A204.1 (cell line): ENCODE data around the gene GPRASP2.

Source experiments
- FAIRE-seq: peaks from 2 replicates; lab custom pipeline; 2012; peaks lifted over from hg19 to GRCh38; lab: Jason Lieb, UNC

The GPRASP2 gene

GRCh38 chrX:102745513-102745856 is 33.2 kb downstream of the GPRASP2 start:
- no peak for FAIRE-seq

DNA sequence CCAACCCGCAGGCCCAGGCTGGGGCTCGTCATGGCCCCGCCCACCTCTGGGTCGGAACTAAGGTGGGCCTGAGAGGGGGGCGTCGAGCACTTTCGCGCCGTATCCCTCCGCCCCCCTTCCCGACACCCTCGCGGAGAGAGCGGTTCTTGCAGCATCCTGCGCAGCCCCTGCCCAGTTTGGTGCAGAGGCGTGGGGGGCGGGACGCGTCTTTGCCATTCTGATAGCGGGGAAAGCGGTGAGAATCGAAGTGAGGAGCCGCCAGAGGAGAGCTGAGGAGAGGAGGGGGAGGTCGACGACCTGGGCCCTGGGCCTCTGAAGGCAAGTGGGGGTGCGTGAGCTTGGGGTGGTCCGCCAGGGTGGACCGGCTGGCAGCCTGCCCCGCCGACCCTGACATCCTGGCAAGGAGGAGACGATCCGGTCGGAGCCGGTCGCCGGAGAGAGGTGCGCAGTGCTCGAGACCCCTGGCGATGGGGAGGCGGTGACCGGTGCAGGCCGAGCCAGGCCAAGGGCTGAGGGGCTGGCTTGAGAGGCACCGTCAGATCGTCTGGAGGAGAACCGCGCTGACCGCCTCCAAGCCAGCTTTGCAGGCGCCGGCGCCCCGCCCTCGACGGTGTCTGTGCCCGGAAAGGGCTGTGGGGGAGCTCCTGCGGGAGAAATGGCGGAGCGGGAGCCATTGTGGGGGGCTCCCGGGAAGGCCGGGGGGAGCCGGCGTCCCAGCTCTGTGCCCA is 33.8 kb downstream of the GPRASP2 start:
- no peak for FAIRE-seq

DNA sequence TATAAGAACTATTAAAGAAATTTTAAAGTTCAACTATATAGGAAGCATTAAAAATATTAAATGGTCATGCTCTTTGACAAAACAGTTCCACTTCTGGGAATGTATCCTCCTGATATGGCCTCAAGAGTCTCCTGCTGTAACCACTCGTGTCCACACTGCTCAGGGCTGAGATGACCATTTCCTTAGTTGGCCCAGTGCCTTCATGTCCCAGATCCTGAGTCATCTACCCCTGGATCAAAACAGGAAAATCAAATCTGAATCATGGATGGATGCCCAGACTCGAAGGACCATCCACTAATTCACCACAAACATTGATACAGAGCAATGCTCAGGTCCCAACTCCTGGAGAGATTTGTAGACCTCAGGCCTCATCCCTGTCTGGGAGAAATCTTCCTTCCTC is 53.0 kb downstream of the GPRASP2 start:
- FAIRE-seq: no peak

- FAIRE-seq: no peak
These were observed 53.6 kb downstream of the GPRASP2 start for GRCh38 chrX:102765809-102766208.

DNA sequence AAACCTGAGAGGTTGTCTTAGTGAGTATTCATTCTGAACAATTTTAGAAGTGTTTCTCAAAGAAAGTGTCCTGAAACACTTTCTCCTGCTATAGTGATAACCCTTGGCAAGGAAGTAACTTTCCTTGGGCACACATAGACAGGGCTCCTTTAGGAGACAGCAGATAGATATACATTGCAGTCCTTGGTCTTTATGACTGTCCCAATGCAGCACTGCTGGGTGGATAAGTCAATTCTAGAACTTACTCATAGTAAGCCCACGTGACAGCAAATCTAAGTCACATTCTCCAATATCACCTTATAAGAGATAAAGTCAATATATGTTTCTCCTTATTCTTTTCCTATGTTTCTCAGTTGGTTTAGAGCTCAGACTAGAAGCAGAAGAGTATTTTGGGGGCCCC is 55.0 kb downstream of the GPRASP2 start:
- no peak for FAIRE-seq
